22Rv1 (cell line): ENCODE data around the gene NCOA4.

Experiments
- H3K27ac ChIP-seq: fragments of 450-650 bp; 2 replicates; pipeline ENCODE4 v1.5.1; 2017
- ZFX ChIP-seq: fragments of 450-650 bp; IDR thresholded peaks from 2 replicates; pipeline ENCODE4 v1.6.1; 2017; ENCODE audit warnings: antibody characterized with exemption, borderline replicate concordance
- TF ChIP-seq, protein P1 (sequence below): fragments of 450-650 bp; IDR thresholded peaks from 2 replicates; pipeline ENCODE4 v1.5.1; 2017; ENCODE audit warnings: mild to moderate bottlenecking

Gene NCOA4

DNA sequence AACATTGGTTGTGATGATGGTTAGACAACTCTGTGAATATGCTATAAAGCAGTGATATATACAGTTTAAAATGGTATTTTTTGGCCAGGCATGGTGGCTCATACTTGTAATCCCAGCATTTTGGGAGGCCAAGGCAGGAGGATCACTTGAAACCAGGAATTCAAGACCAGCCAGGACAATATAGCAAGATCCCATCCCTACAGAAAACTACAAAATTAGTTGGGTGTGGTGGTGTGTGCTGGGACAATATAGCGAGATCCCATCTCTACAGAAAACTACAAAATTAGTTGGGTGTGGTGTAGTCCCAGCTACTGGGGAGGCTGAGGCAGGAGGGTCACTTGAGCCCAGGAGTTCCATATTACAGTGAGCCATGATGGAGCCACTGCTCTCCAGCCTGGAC, 43.1 kb upstream of the NCOA4 start:
- no peak for TF ChIP-seq ZFX
- TF ChIP-seq, protein P1, sequence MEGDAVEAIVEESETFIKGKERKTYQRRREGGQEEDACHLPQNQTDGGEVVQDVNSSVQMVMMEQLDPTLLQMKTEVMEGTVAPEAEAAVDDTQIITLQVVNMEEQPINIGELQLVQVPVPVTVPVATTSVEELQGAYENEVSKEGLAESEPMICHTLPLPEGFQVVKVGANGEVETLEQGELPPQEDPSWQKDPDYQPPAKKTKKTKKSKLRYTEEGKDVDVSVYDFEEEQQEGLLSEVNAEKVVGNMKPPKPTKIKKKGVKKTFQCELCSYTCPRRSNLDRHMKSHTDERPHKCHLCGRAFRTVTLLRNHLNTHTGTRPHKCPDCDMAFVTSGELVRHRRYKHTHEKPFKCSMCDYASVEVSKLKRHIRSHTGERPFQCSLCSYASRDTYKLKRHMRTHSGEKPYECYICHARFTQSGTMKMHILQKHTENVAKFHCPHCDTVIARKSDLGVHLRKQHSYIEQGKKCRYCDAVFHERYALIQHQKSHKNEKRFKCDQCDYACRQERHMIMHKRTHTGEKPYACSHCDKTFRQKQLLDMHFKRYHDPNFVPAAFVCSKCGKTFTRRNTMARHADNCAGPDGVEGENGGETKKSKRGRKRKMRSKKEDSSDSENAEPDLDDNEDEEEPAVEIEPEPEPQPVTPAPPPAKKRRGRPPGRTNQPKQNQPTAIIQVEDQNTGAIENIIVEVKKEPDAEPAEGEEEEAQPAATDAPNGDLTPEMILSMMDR: no peak
- no peak overlapping the region for H3K27ac ChIP-seq

DNA sequence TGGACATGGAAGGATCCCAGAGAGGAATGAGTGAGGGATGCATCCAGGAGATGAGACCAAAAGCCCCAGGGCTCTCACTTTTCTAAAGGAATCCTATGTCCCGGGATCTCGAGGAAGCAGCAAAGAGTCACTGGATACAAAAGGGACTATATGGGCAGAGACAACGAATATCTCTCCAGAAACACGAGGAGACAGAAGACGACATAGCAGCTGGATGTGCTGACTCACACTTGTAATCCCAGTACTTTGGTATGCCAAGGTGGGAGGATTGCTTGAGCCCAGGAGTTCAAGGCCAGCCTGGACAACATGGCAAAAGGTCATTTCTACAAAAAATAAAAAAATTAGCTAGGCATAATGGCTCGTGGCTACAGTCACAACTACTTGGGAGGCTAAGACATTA, 40.3 kb upstream of the NCOA4 start:
- H3K27ac ChIP-seq: no peak overlapping the region
- TF ChIP-seq, protein P1: no peak
- TF ChIP-seq ZFX: no peak

DNA sequence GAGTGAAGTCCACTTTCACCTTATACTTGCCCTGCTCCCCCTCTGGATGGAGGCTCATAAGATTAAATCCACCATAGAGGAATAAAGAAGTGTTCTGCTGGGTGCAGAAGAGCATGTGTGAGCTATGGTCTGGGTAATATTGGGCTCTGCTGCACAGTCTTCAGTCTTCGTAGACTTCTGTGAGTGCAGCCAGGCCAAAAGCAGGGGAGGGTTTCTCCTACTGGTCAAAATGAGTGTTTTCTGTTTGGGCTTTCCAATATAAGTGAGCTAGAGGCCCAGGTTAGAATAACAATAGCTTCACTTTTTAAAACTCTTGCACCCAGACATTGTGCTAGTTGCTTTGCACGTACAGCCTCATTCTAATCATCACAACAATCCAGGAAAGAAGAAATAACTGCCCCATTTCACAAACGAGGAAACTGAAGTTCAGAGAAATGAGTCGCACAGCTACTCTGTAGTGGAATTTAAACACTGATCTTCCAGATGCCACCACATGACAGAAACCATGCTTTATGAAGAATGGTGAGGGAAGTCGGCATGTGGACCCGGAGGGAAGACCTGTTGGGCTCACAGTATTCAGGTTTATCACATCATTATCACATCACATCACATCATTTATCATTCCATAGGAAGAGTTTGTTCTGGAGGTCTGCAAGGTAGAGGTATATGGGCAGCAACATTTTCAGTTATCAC, 39.5 kb upstream of the NCOA4 start:
- TF ChIP-seq ZFX: no peak
- TF ChIP-seq, protein P1: no peak
- H3K27ac ChIP-seq: no peak overlapping the region

DNA sequence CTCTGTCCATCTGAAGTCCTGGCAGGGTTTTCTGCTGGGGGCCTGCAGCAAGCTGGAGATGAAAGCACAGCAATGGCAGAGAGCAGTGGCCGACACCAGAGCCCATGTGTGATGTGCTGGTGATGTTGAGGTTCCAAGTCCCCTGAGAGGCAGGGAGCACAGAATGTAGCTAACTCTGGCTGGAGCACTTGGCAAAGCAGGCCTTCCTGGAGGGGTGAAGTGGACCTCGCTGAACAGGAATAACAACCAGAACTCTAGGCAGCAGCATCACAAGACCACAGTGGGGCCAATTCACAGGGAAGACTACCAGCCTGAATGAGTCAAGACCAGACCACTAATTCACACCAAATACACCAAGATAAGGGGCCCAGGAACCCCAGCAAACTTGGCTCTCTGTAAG, 38.5 kb upstream of the NCOA4 start:
- H3K27ac ChIP-seq: no peak overlapping the region
- TF ChIP-seq ZFX: no peak
- TF ChIP-seq, protein P1: no peak

DNA sequence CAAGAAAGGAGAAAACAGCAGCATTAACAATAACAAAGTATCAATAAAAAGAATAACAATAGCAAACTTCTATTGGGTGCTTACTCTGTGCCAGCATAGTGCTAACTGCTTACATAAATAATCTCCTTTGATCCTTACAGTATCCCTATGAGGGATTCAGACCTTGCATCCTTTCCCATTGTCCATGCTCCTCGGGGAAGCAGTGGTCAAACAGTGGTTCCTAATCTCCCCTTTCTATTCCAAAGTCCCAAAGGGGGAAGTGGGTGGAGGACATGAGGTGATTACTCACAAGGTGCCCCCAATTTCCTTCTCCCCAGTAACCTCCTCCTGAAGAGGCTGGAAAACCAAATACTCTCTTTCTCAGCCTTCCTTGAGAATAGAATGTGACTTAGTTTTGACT, 37.7 kb upstream of the NCOA4 start:
- H3K27ac ChIP-seq: no peak overlapping the region
- TF ChIP-seq ZFX: no peak
- TF ChIP-seq, protein P1: no peak

DNA sequence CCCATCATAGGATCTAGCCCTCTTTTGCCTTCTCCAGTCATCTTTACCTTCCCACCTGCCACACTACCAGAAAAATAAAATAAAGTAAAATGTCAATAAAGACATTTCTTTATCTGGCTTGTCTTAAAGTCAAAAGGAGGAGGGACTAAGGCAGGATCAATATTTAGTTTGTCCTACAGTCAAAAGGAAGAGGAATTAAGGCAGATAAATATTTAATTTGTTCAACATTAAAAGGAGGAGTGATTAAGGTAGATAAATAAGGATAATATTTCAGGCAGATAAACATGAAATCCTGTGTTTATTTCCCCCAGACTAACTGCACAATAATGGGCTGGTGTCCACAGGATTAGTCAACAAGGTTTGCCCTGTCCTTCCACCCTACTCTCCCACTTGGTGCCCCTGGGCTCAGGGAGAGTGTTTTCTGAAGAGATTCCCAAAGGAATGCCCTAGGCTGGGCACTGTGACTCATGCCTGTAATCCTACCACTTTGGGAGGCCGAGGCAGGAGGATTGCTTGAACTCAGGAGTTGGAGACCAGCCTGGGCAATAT, 33.9 kb upstream of the NCOA4 start:
- TF ChIP-seq ZFX: no peak
- TF ChIP-seq, protein P1: no peak
- peak overlapping the region; percentile 79 for H3K27ac ChIP-seq

DNA sequence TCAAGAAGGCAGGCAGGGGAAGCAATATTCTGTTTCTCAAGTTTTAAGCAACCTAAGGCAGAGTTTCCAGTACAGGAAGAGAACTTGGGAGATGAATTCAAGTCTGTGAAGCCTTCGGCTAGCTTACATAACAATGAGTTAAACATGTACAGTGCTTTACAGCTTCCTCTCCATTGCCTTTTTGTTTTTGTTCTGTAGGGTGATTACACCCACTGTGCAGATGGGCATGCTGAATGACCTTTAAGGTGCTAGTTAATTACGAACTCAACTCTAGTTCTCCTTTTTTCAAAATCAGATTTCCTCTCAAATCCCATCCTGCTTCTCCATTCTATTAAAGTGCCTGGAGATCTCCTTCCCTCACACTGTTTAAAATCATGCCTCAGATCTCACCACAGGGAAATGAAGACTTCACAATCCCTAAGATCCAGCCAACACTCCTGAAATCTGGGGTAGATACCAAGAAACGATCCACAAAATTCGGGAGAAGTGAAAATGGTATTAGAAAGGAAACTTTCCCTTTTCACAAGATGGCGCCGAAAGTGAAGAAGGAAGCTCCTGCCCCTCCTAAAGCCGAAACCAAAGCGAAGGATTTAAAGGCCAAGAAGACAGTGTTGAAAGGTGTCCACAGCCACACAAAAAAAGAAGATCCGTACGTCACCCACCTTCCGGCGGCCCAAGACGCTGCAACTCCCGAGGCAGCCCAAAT, 32.5 kb upstream of the NCOA4 start:
- TF ChIP-seq, protein P1: no peak
- no peak for TF ChIP-seq ZFX
- H3K27ac ChIP-seq: no peak overlapping the region
